Measurements from ENCODE around the gene CCM2.

GRCh38 chr7:44973610-44974401 lies 26.2 kb upstream of the CCM2 start:
- no peak for TF ChIP-seq POLR2A (IDR thresholded peaks at IDR 0.05)
- no peak for TF ChIP-seq CTCF (IDR thresholded peaks at IDR 0.05)

Data from ovary (tissue), 3 donors.